Measurements from ENCODE around the gene FCER1G. TPM values are rescaled to one million over a fixed set of nuclear protein-coding genes. Genes with fewer than 3 reads are reported as not detected.

The FCER1G gene
- total and polyA plus RNA-seq, 2 of the 8 experiments (the other 6 are each of a cell fraction or from before 2014, with no cell fraction given), result 1.6 TPM; not detected in 1

DNA sequence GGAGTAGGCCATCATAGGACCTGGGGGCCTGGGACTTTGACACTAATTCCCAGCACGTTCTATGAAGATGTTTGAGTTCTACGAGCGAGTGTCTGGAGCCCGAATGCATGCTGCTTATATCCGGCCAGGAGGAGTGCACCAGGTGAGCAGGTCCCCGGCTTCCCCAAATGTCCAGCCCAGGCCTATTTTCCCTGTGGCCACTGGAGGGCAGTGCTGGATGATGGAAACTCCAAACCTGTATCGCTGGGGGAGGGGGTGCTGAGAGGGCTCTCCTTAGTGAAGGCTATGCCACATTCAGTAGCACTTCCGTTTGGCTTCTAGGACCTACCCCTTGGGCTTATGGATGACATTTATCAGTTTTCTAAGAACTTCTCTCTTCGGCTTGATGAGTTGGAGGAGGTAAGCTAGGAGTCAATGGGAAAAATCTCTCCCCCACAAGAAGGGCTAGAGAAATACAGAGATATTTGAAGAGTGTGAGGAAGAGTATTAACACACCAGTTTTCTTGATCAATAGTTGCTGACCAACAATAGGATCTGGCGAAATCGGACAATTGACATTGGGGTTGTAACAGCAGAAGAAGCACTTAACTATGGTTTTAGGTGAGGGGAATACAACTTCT, 5.2 kb upstream of the FCER1G start:
- Histone ChIP-seq H3K18ac (ENCODE audit: extremely low read depth, low read length) (no peak overlapping the region), H3K4me2 (ENCODE audit: insufficient read depth in 1 of 2, low read depth in 2 of 2, low read length in 2 of 2) (no peak overlapping the region), H3K56ac (replicated peaks; ENCODE audit: insufficient read length, low read depth, low read length) (no peak overlapping the region), H2BK120ac (replicated peaks; ENCODE audit: low read depth, low read length) (no peak overlapping the region), H3K23ac (ENCODE audit: insufficient read length) (no peak overlapping the region), H2AFZ (ENCODE audit: low read length) (no peak overlapping the region), H4K5ac (ENCODE audit: insufficient read length, low read depth, low read length) (no peak overlapping the region), H3K4me1 (replicated peaks in 1 of 4; ENCODE audit: control insufficient read depth in 3 of 4, insufficient read depth in 4 of 4, low read length in 3 of 4) (peaks cover 0 to 4% (median 1%) of the 10 kb centered on the region in 4 experiments; a peak in 4 of 7 replicates), H2BK15ac (ENCODE audit: low read length) (no peak overlapping the region), H2BK5ac (ENCODE audit: low read depth, low read length) (no peak overlapping the region), H3K9me3 (ENCODE audit: insufficient read depth in 2 of 2, low read depth in 1 of 2, low read length in 1 of 2) (no peaks in the 10 kb centered on the region), H3K14ac (ENCODE audit: insufficient read length) (no peak overlapping the region), H4K91ac (replicated peaks; ENCODE audit: insufficient read length, low read length) (no peak overlapping the region), H3K27me3 (replicated peaks in 1 of 4; ENCODE audit: control insufficient read depth in 3 of 4, extremely low read depth in 1 of 4, insufficient read depth in 3 of 4, low read length in 3 of 4) (no peaks in the 10 kb centered on the region), H3K4me3 (ENCODE audit: extremely low read depth in 1 of 4, insufficient read depth in 2 of 4, low read depth in 3 of 4, low read length in 4 of 4) (no peak overlapping the region), H3K79me2 (ENCODE audit: control insufficient read depth in 1 of 2, insufficient read depth in 2 of 2, low read length in 2 of 2) (no peaks in the 10 kb centered on the region), H2BK12ac (ENCODE audit: low read depth, low read length) (no peak overlapping the region), H3K27ac (ENCODE audit: low read depth, low read length) (0 out of 2 replicates have a peak overlapping the region, but pooled peaks have one; percentile 5), H3K79me1 (ENCODE audit: low read depth, low read length) (no peaks in the 10 kb centered on the region), H3K23me2 (ENCODE audit: low read depth, low read length) (no peaks in the 10 kb centered on the region), H3K4ac (replicated peaks; ENCODE audit: insufficient read length, low read depth, low read length) (no peak overlapping the region), H3K36me3 (ENCODE audit: control insufficient read depth in 2 of 4, insufficient read depth in 4 of 4, low read length in 3 of 4) (peaks cover 38 to 73% (median 61%) of the 10 kb centered on the region in 4 experiments), H2AK5ac (ENCODE audit: low read depth, low read length) (no peak overlapping the region), H2BK20ac (ENCODE audit: low read length) (no peak overlapping the region), H3K9ac (replicated peaks in 1 of 4; ENCODE audit: extremely low read depth in 1 of 4, low read depth in 3 of 4, low read length in 3 of 4) (no peak overlapping the region), H4K8ac (ENCODE audit: extremely low read depth, insufficient read depth, low read length) (no peak overlapping the region), H4K20me1 (replicated peaks in 1 of 2; ENCODE audit: control insufficient read depth in 1 of 2, insufficient read depth in 2 of 2, low read length in 2 of 2) (peaks cover 1 to 11% of the 10 kb centered on the region in 2 experiments)
- CTCF ChIA-PET (ENCODE audit: partially characterized antibody), result interaction anchor here (0.6 to 23.7 kb wide), 13 partner anchors 5 to 171 kb away, joined by 3 to 427 read pairs (median 9); partner anchors contain the start of genes ADAMTS4, APOA2, FCER1G and NDUFS2
- peak; percentile 62 for FAIRE-seq
- 63% methylated on average over 11 of the region's 11 CpGs; no CpG with 5 or more reads in 1 of the 2 experiments for WGBS, 2 experiments (ENCODE audit: extremely low coverage in 1 of 2, insufficient coverage in 1 of 2, insufficient read length in 1 of 2, insufficient replicate concordance in 2 of 2, low coverage in 1 of 2, low lambda C conversion rate in 2 of 2, missing lambda C conversion rate in 1 of 2)
- POLR2A ChIA-PET (ENCODE audit: partially characterized antibody), result interaction anchor here (0.6 to 2.0 kb wide), 4 partner anchors 10 to 91 kb away, joined by 3 to 6 read pairs (median 4); partner anchors contain the start of gene USP21
- DNase-seq (ENCODE audit: low read depth in 1 of 2, low spot score in 2 of 2), result peak; percentile 67 to 92
- TF ChIP-seq RBBP5 (IDR thresholded peaks at IDR 0.05; ENCODE audit: borderline replicate concordance, low read depth, low read length) (no peak), CBX5 (IDR thresholded peaks at IDR 0.05; ENCODE audit: low read depth, low read length) (no peak), RXRA (IDR thresholded peaks at IDR 0.05; ENCODE audit: insufficient read depth, low read depth, low read length) (no peak), SUZ12 (IDR thresholded peaks at IDR 0.05; ENCODE audit: low read length) (no peak), RAD21 (IDR thresholded peaks at IDR 0.05 in 1 of 2, conservative IDR thresholded peaks at IDR 0.05 in 1 of 2; ENCODE audit: low read depth in 2 of 2, low read length in 2 of 2) (peak; percentile 94 to 98), POU5F1 (IDR thresholded peaks at IDR 0.05; ENCODE audit: low read depth, low read length) (no peak)
- TF ChIP-seq, protein P1, sequence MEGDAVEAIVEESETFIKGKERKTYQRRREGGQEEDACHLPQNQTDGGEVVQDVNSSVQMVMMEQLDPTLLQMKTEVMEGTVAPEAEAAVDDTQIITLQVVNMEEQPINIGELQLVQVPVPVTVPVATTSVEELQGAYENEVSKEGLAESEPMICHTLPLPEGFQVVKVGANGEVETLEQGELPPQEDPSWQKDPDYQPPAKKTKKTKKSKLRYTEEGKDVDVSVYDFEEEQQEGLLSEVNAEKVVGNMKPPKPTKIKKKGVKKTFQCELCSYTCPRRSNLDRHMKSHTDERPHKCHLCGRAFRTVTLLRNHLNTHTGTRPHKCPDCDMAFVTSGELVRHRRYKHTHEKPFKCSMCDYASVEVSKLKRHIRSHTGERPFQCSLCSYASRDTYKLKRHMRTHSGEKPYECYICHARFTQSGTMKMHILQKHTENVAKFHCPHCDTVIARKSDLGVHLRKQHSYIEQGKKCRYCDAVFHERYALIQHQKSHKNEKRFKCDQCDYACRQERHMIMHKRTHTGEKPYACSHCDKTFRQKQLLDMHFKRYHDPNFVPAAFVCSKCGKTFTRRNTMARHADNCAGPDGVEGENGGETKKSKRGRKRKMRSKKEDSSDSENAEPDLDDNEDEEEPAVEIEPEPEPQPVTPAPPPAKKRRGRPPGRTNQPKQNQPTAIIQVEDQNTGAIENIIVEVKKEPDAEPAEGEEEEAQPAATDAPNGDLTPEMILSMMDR (IDR thresholded peaks at IDR 0.05; ENCODE audit: control extremely low read depth in 1 of 3, insufficient read depth in 1 of 3, low read depth in 1 of 3, low read length in 3 of 3), result peak; percentile 89 to 98 (median 97)
- TF ChIP-seq, protein P2, sequence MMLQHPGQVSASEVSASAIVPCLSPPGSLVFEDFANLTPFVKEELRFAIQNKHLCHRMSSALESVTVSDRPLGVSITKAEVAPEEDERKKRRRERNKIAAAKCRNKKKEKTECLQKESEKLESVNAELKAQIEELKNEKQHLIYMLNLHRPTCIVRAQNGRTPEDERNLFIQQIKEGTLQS (IDR thresholded peaks at IDR 0.05; ENCODE audit: insufficient read depth, low read depth, low read length), result no peak
